ENCODE data around the gene NPPB. TPM values are rescaled to one million over a fixed set of nuclear protein-coding genes. Genes with fewer than 3 reads are reported as not detected.

NPPB gene
- total and polyA plus RNA-seq, 8 donors, result 1.0 to 12.8 (median 2.7) TPM; not detected in 4

- peak in 1 of 2 donors; percentile 76 for DNase-seq
- H3K9me3 ChIP-seq, result no peaks in the 10 kb centered on the region
- WGBS, 5 donors, result 49 to 62% (median 60%) methylated on average over 10 of the region's 10 CpGs
- no peak overlapping the region for H3K4me3 ChIP-seq
- no peaks in the 10 kb centered on the region for H3K36me3 ChIP-seq
- peaks cover 0 to 36% (median 6%) of the 10 kb centered on the region in 3 donors for H3K27me3 ChIP-seq
- peaks cover 0 to 24% (median 9%) of the 10 kb centered on the region in 4 donors for H3K4me1 ChIP-seq
- H3K27ac ChIP-seq, result peak overlapping the region in 2 of 5 donors; percentile 4 to 18
- intact Hi-C loops (cut with DNase I; ENCODE audit: low total_unique reads), result no loop called here
- no peak for TF ChIP-seq CTCF (IDR thresholded peaks at IDR 0.05)
- TF ChIP-seq POLR2AphosphoS5 (IDR thresholded peaks at IDR 0.05), result peak in 1 of 3 donors; percentile 34
- no peak for TF ChIP-seq POLR2A (IDR thresholded peaks at IDR 0.05)
- peak; percentile 26 for TF ChIP-seq EP300 (IDR thresholded peaks at IDR 0.05)
Observed at GRCh38 chr1:11880911-11881748, 22.4 kb upstream of the NPPB start.

GRCh38 chr1:11880181-11880575 is 21.4 kb upstream of the NPPB start:
- peak overlapping the region in 2 of 5 donors; percentile 4 to 18 for H3K27ac ChIP-seq
- peaks cover 0 to 24% (median 9%) of the 10 kb centered on the region in 4 donors for H3K4me1 ChIP-seq
- TF ChIP-seq EP300 (IDR thresholded peaks at IDR 0.05), result no peak
- peaks cover 0 to 41% (median 7%) of the 10 kb centered on the region in 3 donors for H3K27me3 ChIP-seq
- 61 to 80% (median 66%) methylated on average over 4 to 12 of the region's 12 CpGs for WGBS, 5 donors
- no peak overlapping the region for H3K4me3 ChIP-seq
- DNase-seq, result no peak
- intact Hi-C loops (cut with DNase I; ENCODE audit: low total_unique reads), result no loop called here
- H3K36me3 ChIP-seq, result no peaks in the 10 kb centered on the region
- no peaks in the 10 kb centered on the region for H3K9me3 ChIP-seq

GRCh38 chr1:11879311-11880180 is 20.8 kb upstream of the NPPB start:
- intact Hi-C loops (cut with DNase I; ENCODE audit: low total_unique reads), result no loop called here
- H3K9me3 ChIP-seq, result no peaks in the 10 kb centered on the region
- 80 to 86% (median 82%) methylated on average over 17 to 28 of the region's 28 CpGs for WGBS, 5 donors
- H3K27ac ChIP-seq, result no peak overlapping the region
- peaks cover 0 to 24% (median 9%) of the 10 kb centered on the region in 4 donors for H3K4me1 ChIP-seq
- TF ChIP-seq POLR2A (IDR thresholded peaks at IDR 0.05), result no peak
- peaks cover 0 to 41% (median 10%) of the 10 kb centered on the region in 3 donors for H3K27me3 ChIP-seq
- DNase-seq, result no peak
- no peaks in the 10 kb centered on the region for H3K36me3 ChIP-seq
- H3K4me3 ChIP-seq, result no peak overlapping the region

GRCh38 chr1:11878891-11879190 is 20.1 kb upstream of the NPPB start:
- Histone ChIP-seq H3K4me1 (peaks cover 0 to 24% (median 9%) of the 10 kb centered on the region in 4 donors), H3K4me3 (no peak overlapping the region), H3K27me3 (peaks cover 0 to 41% (median 10%) of the 10 kb centered on the region in 3 donors), H3K36me3 (no peaks in the 10 kb centered on the region), H3K27ac (no peak overlapping the region), H3K9me3 (no peaks in the 10 kb centered on the region)
- DNase-seq, result no peak
- TF ChIP-seq CTCF (IDR thresholded peaks at IDR 0.05) (no peak), POLR2AphosphoS5 (IDR thresholded peaks at IDR 0.05) (no peak), POLR2A (IDR thresholded peaks at IDR 0.05) (no peak), EP300 (IDR thresholded peaks at IDR 0.05) (no peak)
- intact Hi-C loops (cut with DNase I; ENCODE audit: low total_unique reads), result no loop called here
- WGBS, 5 donors, result 82 to 100% (median 93%) methylated on average over 4 to 6 of the region's 6 CpGs

- Histone ChIP-seq H3K9me3 (no peaks in the 10 kb centered on the region), H3K4me3 (no peak overlapping the region), H3K4me1 (peaks cover 0 to 24% (median 9%) of the 10 kb centered on the region in 4 donors), H3K27ac (no peak overlapping the region), H3K36me3 (no peaks in the 10 kb centered on the region), H3K27me3 (peaks cover 0 to 41% (median 10%) of the 10 kb centered on the region in 3 donors)
- DNase-seq, result no peak
- WGBS, 5 donors, result 78 to 89% (median 87%) methylated on average over 8 to 31 of the region's 31 CpGs
- TF ChIP-seq EP300 (IDR thresholded peaks at IDR 0.05), result no peak
- no peak for TF ChIP-seq POLR2AphosphoS5 (IDR thresholded peaks at IDR 0.05)
- no peak for TF ChIP-seq CTCF (IDR thresholded peaks at IDR 0.05)
- TF ChIP-seq POLR2A (IDR thresholded peaks at IDR 0.05), result no peak
- intact Hi-C loops (cut with DNase I; ENCODE audit: low total_unique reads), result no loop called here
Observed at GRCh38 chr1:11878081-11878890, 19.5 kb upstream of the NPPB start.

All from stomach (tissue), 9 donors.